AML-193 (cell line): ENCODE measurements around the gene INPP5J.
A peak's percentile ranks its signal among the peaks of the same experiment; 100 is the strongest.

Experiments
- DNase-seq, 2 experiments: peaks; one replicate each; lab custom pipeline; 2025; lab: John Stamatoyannopoulos, UW

INPP5J gene

DNA sequence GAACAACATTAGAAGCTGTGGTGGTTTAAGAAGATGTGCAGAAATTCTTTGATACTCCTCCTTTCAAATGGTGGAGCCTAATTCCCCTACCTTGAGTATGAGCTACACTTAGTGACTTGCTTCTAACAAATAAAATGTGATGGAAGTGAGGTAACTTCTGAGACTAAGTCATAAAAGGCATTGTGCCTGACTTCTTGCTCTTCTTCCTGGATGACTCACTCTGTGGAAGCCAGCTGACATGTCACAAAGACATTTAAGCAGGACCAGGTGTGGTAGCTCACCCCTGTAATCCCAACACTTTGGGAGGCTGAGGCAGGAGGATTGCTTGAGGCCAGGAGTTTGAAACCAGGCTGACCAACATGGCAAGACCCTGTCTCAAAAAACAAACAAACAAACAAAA lies 21.5 kb downstream of the INPP5J start:
- no peak for DNase-seq

DNA sequence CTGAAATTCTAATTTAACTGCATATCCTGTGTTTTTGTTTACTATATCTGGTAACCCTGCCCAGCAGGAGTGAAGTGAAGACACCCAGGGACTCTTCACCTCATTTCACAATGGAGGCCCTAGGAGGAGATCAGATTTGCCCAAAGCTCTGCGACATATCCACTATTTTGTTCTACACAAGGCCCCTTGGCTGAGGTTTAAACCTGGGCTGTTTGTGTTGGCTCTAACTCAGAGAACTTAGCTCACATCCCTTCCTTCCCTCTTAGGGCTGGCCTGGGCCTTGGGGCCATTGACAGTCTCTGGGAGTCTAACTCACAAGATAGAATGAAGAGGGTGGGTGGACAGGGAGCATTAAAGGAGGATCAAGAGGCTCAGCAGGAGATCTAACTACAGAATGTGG lies 25.7 kb downstream of the INPP5J start:
- DNase-seq: no peak

DNA sequence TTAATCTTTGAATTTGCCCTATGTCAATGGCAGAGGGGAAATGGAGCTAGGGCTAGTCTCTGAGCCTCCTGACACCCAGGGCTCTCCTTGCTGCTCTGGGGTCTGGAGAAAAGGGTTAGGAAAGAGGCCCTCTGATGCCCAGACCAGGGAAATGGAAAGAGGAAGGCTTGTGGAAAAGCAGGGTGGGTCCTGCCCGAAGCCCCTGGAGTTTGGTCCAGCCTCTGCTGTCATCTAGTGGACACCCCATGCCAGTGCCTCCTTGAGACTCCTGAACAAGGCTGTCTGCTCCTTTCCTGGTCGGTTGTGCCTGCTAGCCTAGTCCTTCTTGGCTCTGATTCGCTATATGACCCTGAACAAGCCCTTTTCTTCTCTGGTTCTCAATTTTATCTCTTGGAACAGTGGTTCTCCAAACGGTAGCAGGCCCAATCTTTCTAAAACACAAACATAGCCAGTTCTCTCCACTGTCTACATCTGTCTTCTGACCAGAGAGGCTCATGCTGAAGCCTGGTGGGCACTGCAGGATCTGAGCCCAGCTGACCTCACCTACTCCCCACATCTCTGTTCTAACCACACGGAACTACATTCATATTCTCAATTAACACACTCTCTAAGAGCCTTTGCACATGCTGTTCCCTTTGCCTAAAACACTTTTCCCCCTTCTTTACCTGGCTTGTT lies 26.3 kb downstream of the INPP5J start:
- peak; percentile 50 to 57 for DNase-seq

DNA sequence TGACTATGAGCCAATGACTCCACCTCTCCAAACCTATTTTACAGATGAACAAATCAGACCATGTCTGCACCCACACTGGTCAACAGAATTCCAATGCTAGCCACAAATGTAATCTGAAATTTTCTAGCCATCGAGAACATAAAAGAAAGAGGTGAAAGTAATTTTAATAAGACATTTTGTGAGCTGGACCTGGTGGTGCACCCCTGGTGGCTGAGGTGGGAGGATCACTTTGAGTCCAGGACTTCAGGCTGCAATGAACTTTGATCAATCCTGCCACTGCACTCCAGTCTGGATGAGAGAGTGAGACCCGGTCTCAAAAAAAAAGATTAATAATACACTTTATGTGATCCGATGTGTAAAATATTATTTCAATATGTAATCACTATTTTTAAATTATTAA lies 27.8 kb downstream of the INPP5J start:
- no peak for DNase-seq

DNA sequence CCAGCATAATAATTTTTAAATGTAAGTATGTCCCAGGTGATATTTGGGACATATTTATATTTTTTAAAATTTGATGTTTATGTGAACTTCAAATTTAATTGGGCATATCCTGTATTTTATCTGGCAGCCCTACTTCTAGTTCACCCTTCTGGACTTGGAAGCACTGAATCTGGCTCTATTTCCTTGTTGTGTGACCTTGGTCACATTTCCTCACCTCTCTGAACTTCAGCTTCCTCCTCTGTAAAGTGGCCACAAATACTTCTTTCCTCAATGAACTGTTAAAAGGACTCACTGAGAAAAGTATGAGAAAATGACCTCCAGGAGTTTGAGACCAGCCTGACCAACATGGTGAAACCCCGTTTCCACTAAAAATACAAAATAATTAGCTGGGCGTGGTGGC lies 29.1 kb downstream of the INPP5J start:
- DNase-seq: no peak

GRCh38 chr22:31153357-31153756 lies 30.6 kb downstream of the INPP5J start:
- no peak for DNase-seq

- no peak for DNase-seq
These were observed 32.2 kb downstream of the INPP5J start for GRCh38 chr22:31154975-31155374.

- DNase-seq: no peak
These were observed 32.7 kb downstream of the INPP5J start for GRCh38 chr22:31155422-31155821.

- DNase-seq: no peak
These were observed 37.7 kb downstream of the INPP5J start for GRCh38 chr22:31160328-31160978.

DNA sequence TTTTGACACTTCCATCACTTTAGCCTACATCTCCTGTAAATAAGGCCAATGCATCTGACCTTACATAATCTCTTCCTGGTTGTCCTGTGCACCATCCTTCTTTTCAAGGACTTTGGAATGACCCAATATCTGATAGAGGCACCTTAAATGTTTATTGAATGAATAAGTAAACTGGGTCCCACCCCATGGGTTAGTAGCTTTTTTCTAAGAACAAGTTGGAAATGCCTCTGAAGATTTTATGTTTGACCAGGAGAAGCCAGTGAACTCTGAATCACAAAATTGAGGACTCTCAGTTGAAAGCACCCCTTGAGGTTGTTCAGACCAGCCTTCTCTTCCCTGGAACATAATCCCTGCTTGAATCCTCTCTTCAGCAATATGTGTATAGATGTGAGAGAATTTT lies 38.6 kb downstream of the INPP5J start:
- DNase-seq: no peak

DNA sequence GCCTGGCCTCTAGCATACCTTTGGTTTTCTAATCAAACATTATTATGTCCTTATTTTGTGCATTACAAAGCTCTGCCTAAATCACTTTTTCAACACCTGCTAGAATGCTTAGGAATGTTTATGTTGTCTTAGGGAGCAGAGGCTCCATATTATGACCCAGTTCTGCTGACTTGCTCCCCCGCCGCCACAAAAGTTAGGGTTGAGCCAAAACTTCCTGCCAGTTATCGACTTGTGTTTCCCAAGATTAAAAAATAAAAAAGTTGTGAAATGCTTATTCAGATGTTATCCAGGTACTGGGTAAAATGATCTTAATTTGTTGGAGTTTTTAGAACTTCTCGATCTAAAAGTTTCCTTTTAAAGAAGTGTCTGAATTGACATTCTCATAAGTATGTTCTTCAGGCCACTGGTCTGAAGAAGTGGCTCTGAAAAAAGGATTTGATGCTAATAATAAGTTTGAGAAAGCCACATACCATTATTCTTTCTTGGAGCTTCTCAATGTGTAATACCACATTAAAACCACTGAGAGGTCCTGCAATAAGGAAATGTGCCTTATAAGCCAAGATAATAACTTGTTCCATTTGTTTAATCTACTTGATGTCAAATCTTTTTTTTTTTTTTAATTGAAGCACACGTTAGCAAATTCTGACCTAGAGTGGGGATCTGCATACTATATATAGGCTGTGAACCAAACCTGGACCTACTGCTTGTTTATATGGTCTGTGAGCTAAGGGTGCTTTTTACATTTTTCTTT lies 39.4 kb downstream of the INPP5J start:
- DNase-seq: peak; percentile 9 to 14

DNA sequence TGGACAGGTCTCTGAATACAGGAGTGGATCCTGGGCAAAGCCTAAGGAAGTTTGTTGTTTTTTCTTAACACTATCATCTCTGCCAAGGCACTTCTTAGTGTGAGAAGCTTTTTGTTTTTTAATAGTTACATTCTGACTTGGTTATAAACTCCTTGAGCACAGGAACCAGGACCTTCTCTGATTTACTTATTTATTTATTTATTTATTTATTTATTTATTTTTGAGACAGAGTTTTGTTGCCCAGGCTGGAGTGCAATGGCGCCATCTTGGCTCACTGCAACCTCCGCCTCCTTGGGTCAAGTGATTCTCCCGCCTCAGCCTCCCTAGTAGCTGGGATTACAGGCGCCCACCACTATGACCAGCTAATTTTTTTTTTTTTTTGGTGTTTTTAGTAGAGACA lies 48.2 kb downstream of the INPP5J start:
- DNase-seq: no peak

DNA sequence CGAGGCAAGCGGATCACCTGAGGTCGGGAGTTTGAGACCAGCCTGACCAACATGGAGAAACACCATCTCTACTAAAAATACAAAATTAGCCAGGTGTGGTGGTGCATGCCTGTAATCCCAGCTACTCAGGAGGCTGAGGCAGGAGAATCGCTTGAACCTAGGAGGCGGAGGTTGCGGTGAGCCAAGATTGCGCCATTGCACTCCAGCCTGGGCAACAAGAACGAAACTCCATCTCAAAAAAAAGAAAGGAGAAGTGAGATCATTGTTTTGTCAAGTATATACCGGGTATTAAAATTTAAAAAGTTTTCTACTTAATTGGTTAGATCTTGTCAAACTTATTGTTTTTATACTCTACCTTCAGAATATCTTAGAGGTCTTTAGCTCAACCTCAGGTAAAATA lies 49.0 kb downstream of the INPP5J start:
- DNase-seq: peak in 1 of 2 experiments; percentile 11

- no peak for DNase-seq
These were observed 50.8 kb downstream of the INPP5J start for GRCh38 chr22:31173386-31174145.

GRCh38 chr22:31176923-31177322 lies 54.2 kb downstream of the INPP5J start:
- DNase-seq: no peak

GRCh38 chr22:31177420-31178162 lies 54.8 kb downstream of the INPP5J start:
- no peak for DNase-seq

DNA sequence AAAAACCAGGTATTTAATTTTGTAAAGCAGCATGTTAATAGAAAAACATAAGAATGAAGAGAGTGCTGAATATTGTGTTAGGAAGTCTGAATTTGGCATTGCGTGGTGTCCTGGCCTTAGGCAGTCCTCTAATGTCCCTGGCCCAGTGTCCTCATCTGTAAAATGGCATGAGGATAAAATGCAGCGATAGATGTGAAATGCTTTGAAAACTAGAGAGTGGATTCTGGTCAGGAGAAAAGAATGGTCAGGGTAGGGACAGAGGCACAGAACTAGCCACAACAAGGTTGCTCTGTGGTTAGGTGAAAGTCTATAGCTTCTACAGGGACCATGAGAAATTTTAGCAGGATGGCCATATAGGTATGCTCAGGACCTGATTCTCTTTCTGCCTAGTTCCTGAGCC lies 56.1 kb downstream of the INPP5J start:
- DNase-seq: no peak

- no peak for DNase-seq
These were observed 56.6 kb downstream of the INPP5J start for GRCh38 chr22:31179345-31179744.

DNA sequence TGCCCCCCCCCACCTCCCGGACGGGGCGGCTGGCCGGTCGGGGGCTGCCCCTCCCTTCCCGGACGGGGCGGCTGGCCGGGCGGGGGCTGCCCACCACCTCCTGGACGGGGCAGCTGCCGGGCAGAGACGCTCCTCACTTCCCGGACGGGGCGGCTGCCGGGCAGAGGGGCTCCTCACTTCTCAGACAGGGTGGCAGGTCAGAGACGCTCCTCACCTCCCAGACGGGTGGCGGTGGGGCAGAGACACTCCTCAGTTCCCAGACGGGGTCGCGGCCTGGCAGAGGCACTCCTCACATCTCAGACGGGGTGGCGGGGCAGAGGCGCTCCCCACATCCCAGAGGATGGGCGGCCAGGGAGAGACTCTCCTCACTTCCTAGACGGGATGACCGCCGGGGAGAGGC lies 61.2 kb downstream of the INPP5J start:
- no peak for DNase-seq
